ENCODE data around the gene NAPSA. TPM values are rescaled to one million over a fixed set of nuclear protein-coding genes. Genes with fewer than 3 reads are reported as not detected.

Gene NAPSA
- total and polyA plus RNA-seq, 9 of the 15 experiments (the other 6 are each of a cell fraction or from before 2014, with no cell fraction given): 0.25 to 1.9 (median 0.69) TPM

DNA sequence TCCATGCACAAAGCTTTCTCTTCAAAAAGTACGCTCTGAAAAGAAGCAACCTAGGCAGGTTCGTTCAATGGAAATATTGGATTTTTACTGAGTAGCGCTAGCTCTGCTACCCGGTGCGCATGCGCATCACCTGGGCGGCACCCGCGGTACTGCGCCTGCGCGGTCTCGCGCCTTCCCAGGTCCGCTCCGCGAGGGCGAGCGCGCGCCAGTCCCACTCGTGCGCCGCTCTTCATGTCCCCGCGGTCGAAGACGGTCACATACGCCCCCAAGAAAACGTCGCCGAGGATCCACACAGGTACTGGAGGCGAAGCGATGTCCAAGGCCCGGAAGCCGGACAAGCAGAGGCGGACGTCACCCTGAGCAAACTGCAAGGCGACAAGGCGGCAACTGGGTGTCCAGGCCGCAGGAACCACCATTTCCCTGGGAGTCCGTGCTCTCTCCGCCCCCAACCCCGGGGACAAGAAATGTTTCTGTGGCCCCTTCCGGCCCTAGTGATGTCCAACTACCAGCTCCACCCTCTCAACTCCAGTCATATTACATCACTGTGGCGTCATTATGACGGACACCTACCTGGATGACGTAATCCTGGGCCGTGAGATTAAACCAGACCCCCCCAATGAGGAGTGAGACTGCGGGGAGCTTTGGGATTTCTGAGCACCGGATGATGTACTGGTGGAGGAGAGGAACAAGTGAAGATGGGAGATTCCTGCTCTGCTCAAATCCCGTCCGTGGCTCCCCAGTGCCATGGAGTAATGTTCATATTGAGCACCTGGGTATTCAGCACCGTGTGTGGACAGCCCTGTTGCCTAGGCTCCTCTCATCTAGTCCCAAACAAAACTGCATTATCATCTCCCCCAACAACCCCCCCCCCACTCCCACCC, 31.5 kb downstream of the NAPSA start (continued):
- TF ChIP-seq DACH1 (IDR thresholded peaks at IDR 0.05; ENCODE audit: partially characterized antibody) (no peak), PML (IDR thresholded peaks at IDR 0.05; ENCODE audit: low read length) (peak; percentile 76; the same call in 1 of the 2 replicates), JUND (IDR thresholded peaks at IDR 0.05; ENCODE audit: borderline replicate concordance, low read depth, low read length) (peak; percentile 88), JUND (tag; IDR thresholded peaks at IDR 0.05; ENCODE audit: borderline replicate concordance, low read depth, low read length) (peak; percentile 92), ZNF347 (CRISPR knock-in tag; IDR thresholded peaks at IDR 0.05; ENCODE audit: low read depth) (no peak), MED1 (CRISPR knock-in tag; IDR thresholded peaks at IDR 0.05; ENCODE audit: borderline replicate concordance) (0 out of 2 replicates have a peak, but pooled peaks have one; percentile 33), DIDO1 (tag; IDR thresholded peaks at IDR 0.05; ENCODE audit: low read depth) (0 out of 2 replicates have a peak, but pooled peaks have one; percentile 7), KHSRP (IDR thresholded peaks at IDR 0.05) (peak; percentile 98), GATAD2B (IDR thresholded peaks at IDR 0.05; ENCODE audit: borderline replicate concordance) (no peak), HDAC2 (IDR thresholded peaks at IDR 0.05) (peak; percentile 81), ZNF282 (CRISPR knock-in tag; IDR thresholded peaks at IDR 0.05) (no peak), ATF7 (IDR thresholded peaks at IDR 0.05) (peak; percentile 98), ZNF124 (CRISPR knock-in tag; IDR thresholded peaks at IDR 0.05) (no peak), ZZZ3 (IDR thresholded peaks at IDR 0.05) (no peak), SUPT5H (IDR thresholded peaks at IDR 0.05) (peak; percentile 94), SP1 (CRISPR knock-in tag; IDR thresholded peaks at IDR 0.05) (peak; percentile 72), HMG20B (CRISPR knock-in tag; IDR thresholded peaks at IDR 0.05) (0 out of 2 replicates have a peak, but pooled peaks have one; percentile 47), ESRRA (IDR thresholded peaks at IDR 0.05; ENCODE audit: borderline replicate concordance, low read depth) (peak; percentile 75), ZNF24 (IDR thresholded peaks at IDR 0.05) (peak; percentile 47; the same call in 1 of the 2 replicates), DMBX1 (CRISPR knock-in tag; IDR thresholded peaks at IDR 0.05; ENCODE audit: borderline replicate concordance) (peak; percentile 64), LARP7 (IDR thresholded peaks at IDR 0.05) (0 out of 2 replicates have a peak, but pooled peaks have one; percentile 12)
- TF ChIP-seq, protein P1, sequence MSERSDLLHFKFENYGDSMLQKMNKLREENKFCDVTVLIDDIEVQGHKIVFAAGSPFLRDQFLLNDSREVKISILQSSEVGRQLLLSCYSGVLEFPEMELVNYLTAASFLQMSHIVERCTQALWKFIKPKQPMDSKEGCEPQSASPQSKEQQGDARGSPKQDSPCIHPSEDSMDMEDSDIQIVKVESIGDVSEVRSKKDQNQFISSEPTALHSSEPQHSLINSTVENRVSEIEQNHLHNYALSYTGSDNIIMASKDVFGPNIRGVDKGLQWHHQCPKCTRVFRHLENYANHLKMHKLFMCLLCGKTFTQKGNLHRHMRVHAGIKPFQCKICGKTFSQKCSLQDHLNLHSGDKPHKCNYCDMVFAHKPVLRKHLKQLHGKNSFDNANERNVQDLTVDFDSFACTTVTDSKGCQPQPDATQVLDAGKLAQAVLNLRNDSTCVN (CRISPR knock-in tag; IDR thresholded peaks at IDR 0.05): peak; percentile 37; the same call in 1 of the 2 replicates
- TF ChIP-seq, protein P2, sequence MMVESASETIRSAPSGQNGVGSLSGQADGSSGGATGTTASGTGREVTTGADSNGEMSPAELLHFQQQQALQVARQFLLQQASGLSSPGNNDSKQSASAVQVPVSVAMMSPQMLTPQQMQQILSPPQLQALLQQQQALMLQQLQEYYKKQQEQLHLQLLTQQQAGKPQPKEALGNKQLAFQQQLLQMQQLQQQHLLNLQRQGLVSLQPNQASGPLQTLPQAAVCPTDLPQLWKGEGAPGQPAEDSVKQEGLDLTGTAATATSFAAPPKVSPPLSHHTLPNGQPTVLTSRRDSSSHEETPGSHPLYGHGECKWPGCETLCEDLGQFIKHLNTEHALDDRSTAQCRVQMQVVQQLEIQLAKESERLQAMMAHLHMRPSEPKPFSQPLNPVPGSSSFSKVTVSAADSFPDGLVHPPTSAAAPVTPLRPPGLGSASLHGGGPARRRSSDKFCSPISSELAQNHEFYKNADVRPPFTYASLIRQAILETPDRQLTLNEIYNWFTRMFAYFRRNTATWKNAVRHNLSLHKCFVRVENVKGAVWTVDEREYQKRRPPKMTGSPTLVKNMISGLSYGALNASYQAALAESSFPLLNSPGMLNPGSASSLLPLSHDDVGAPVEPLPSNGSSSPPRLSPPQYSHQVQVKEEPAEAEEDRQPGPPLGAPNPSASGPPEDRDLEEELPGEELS (CRISPR knock-in tag; IDR thresholded peaks at IDR 0.05; ENCODE audit: borderline replicate concordance): peak; percentile 71; the same call in 1 of the 2 replicates
- TF ChIP-seq, protein P3, sequence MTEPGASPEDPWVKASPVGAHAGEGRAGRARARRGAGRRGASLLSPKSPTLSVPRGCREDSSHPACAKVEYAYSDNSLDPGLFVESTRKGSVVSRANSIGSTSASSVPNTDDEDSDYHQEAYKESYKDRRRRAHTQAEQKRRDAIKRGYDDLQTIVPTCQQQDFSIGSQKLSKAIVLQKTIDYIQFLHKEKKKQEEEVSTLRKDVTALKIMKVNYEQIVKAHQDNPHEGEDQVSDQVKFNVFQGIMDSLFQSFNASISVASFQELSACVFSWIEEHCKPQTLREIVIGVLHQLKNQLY (CRISPR knock-in tag; conservative IDR thresholded peaks at IDR 0.05): 0 out of 4 replicates have a peak, but pooled peaks of 1 of the 2 experiments have one; percentile 5
- TF ChIP-seq, protein P4, sequence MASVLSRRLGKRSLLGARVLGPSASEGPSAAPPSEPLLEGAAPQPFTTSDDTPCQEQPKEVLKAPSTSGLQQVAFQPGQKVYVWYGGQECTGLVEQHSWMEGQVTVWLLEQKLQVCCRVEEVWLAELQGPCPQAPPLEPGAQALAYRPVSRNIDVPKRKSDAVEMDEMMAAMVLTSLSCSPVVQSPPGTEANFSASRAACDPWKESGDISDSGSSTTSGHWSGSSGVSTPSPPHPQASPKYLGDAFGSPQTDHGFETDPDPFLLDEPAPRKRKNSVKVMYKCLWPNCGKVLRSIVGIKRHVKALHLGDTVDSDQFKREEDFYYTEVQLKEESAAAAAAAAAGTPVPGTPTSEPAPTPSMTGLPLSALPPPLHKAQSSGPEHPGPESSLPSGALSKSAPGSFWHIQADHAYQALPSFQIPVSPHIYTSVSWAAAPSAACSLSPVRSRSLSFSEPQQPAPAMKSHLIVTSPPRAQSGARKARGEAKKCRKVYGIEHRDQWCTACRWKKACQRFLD (CRISPR knock-in tag; IDR thresholded peaks at IDR 0.05): peak; percentile 90

Data from K562 (cell line).